NB4 (cell line): ENCODE results near the gene ZSCAN22.

ENCODE experiments used
- POLR2A ChIP-seq: IDR thresholded peaks from 2 replicates; pipeline ENCODE4 v1.6.1; 2011; ENCODE audit warnings: mild to moderate bottlenecking; ENCODE audit not compliant: insufficient read length; ENCODE audit errors: extremely low read depth
- TF ChIP-seq, protein P1 (sequence below): IDR thresholded peaks from one replicate; pipeline ENCODE4 v1.5.1; 2012; ENCODE audit warnings: low read depth, low read length

DNA sequence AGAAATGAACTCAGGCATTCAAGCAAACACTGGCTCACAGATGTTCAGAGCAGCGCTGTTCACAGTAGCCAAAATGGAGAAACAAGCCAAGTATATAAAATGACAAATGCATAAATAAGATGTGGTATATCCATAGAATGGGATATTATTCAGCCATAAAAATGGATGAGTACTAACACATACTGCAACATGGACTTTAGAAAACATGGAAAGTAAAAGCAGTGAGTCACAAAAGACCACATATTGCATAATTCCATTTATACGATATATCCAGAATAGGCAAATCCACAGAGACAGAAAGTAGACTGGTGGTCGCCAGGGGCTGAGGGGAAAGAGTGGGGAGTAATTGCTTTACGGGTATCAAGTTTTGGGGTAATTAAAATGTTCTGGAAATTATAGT lies 47.4 kb downstream of the ZSCAN22 start:
- TF ChIP-seq, protein P1, sequence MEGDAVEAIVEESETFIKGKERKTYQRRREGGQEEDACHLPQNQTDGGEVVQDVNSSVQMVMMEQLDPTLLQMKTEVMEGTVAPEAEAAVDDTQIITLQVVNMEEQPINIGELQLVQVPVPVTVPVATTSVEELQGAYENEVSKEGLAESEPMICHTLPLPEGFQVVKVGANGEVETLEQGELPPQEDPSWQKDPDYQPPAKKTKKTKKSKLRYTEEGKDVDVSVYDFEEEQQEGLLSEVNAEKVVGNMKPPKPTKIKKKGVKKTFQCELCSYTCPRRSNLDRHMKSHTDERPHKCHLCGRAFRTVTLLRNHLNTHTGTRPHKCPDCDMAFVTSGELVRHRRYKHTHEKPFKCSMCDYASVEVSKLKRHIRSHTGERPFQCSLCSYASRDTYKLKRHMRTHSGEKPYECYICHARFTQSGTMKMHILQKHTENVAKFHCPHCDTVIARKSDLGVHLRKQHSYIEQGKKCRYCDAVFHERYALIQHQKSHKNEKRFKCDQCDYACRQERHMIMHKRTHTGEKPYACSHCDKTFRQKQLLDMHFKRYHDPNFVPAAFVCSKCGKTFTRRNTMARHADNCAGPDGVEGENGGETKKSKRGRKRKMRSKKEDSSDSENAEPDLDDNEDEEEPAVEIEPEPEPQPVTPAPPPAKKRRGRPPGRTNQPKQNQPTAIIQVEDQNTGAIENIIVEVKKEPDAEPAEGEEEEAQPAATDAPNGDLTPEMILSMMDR, result no peak
- TF ChIP-seq POLR2A, result no peak
